22Rv1 (cell line): ENCODE results near the gene GLTP.

Experiments
- ZFX ChIP-seq: fragments of 450-650 bp; IDR thresholded peaks from 2 replicates; pipeline ENCODE4 v1.6.1; 2017; ENCODE audit warnings: antibody characterized with exemption, borderline replicate concordance
- TF ChIP-seq, protein P1 (sequence below): fragments of 450-650 bp; IDR thresholded peaks from 2 replicates; pipeline ENCODE4 v1.5.1; 2017; ENCODE audit warnings: mild to moderate bottlenecking

DNA sequence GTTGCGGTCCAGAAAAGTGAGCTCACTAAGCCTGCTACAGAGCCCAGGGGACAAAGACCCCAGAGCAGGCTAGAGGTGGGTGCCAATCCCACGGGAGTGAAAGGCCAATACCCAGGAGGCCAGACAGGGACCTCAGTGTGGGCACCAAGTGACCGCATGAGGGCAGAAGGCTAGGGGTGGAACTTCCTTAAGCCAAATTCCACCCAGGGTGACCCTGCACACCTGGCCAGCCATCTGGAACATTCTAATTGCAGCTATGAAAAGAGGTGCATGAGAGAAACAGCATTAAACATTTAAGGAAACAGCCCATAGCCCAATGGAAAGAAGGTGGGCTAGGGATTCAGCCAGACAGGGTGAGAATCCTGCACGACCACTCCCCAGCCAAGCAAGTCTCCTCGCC is 19.4 kb downstream of the GLTP start:
- TF ChIP-seq, protein P1, sequence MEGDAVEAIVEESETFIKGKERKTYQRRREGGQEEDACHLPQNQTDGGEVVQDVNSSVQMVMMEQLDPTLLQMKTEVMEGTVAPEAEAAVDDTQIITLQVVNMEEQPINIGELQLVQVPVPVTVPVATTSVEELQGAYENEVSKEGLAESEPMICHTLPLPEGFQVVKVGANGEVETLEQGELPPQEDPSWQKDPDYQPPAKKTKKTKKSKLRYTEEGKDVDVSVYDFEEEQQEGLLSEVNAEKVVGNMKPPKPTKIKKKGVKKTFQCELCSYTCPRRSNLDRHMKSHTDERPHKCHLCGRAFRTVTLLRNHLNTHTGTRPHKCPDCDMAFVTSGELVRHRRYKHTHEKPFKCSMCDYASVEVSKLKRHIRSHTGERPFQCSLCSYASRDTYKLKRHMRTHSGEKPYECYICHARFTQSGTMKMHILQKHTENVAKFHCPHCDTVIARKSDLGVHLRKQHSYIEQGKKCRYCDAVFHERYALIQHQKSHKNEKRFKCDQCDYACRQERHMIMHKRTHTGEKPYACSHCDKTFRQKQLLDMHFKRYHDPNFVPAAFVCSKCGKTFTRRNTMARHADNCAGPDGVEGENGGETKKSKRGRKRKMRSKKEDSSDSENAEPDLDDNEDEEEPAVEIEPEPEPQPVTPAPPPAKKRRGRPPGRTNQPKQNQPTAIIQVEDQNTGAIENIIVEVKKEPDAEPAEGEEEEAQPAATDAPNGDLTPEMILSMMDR, result no peak
- TF ChIP-seq ZFX, result no peak
